Peyer's patch (tissue), 4 donors: ENCODE results near the gene HMGCS1. TPM values are rescaled to one million over a fixed set of nuclear protein-coding genes. Genes with fewer than 3 reads are reported as not detected.

Source experiments
- DNase-seq, 3 donors: peaks; one replicate each; pipeline ENCODE4 v3.0.0-alpha.2; 2017 to 2019
- H3K27ac ChIP-seq, 4 donors: fragments of 200-600 bp; sonication (generic); one replicate each; pipeline ENCODE4 v1.5.1; 2016 to 2019
- H3K27me3 ChIP-seq, 2 donors: fragments of 200-600 bp; sonication (generic); one replicate each; pipeline ENCODE4 v1.5.1; 2019
- H3K36me3 ChIP-seq, 3 donors: fragments of 200-600 bp; sonication (generic); one replicate each; pipeline ENCODE4 v1.5.1; 2016 to 2019
- H3K4me1 ChIP-seq, 4 donors: fragments of 200-600 bp; sonication (generic); one replicate each; pipeline ENCODE4 v1.5.1; 2016 to 2019
- H3K4me3 ChIP-seq, 4 donors: fragments of 200-600 bp; sonication (generic); 1 replicate in 3 of 4; 2 replicates in 1 of 4; pipeline ENCODE4 v1.5.1; 2016 to 2019; ENCODE audit warnings: mild to moderate bottlenecking in 1 of 4
- H3K9me3 ChIP-seq, 4 donors: fragments of 200-600 bp; sonication (generic); one replicate each; pipeline ENCODE4 v1.5.1; 2016 to 2019; ENCODE audit warnings: mild to moderate bottlenecking in 1 of 4
- CTCF ChIP-seq, 6 experiments: fragments of 450-650 bp in 4 of 6; fragments of 200-600 bp in 2 of 6; sonication (generic) in 1 of 6; IDR thresholded peaks; one replicate each; pipeline ENCODE4 v1.5.1; 2017 to 2019; ENCODE audit warnings: antibody characterized with exemption in 6 of 6, mild to moderate bottlenecking in 3 of 6, moderate library complexity in 1 of 6
- POLR2A ChIP-seq, 2 donors: fragments of 450-650 bp; IDR thresholded peaks; one replicate each; pipeline ENCODE4 v1.5.1; 2017; ENCODE audit warnings: antibody characterized with exemption in 2 of 2, mild to moderate bottlenecking in 2 of 2, moderate library complexity in 2 of 2
- total RNA-seq, 4 donors: library from RNA; depleted of rRNA; stranded (reverse); fragments of >200 nt; gene quantifications; one replicate each; pipeline ENCODE4 v1.1.0, GENCODE V29; 2016

Gene HMGCS1
- total RNA-seq, 4 donors from 2014 or later = 26.4 to 107 (median 66.4) TPM

- no peak overlapping the region for H3K4me3 ChIP-seq
- no peaks in the 10 kb centered on the region for H3K27me3 ChIP-seq
- TF ChIP-seq POLR2A (IDR thresholded peaks at IDR 0.05) (no peak), CTCF (IDR thresholded peaks at IDR 0.05) (no peak)
- no peaks in the 10 kb centered on the region for H3K9me3 ChIP-seq
- DNase-seq = no peak
- no peaks in the 10 kb centered on the region for H3K4me1 ChIP-seq
- H3K27ac ChIP-seq = no peak overlapping the region
- no peaks in the 10 kb centered on the region for H3K36me3 ChIP-seq
These were observed 57.5 kb downstream of the HMGCS1 start for GRCh38 chr5:43255704-43256103.

- no peak for TF ChIP-seq CTCF (IDR thresholded peaks at IDR 0.05)
- no peak for TF ChIP-seq POLR2A (IDR thresholded peaks at IDR 0.05)
- DNase-seq = no peak
- Histone ChIP-seq H3K27me3 (no peaks in the 10 kb centered on the region), H3K4me1 (no peaks in the 10 kb centered on the region), H3K4me3 (no peak overlapping the region), H3K27ac (no peak overlapping the region), H3K36me3 (no peaks in the 10 kb centered on the region), H3K9me3 (no peaks in the 10 kb centered on the region)
These were observed 61.5 kb downstream of the HMGCS1 start for GRCh38 chr5:43251754-43252153.

- no peak for DNase-seq
- H3K36me3 ChIP-seq = no peaks in the 10 kb centered on the region
- H3K4me3 ChIP-seq = no peak overlapping the region
- no peak for TF ChIP-seq CTCF (IDR thresholded peaks at IDR 0.05)
- no peak for TF ChIP-seq POLR2A (IDR thresholded peaks at IDR 0.05)
- no peaks in the 10 kb centered on the region for H3K27me3 ChIP-seq
- no peaks in the 10 kb centered on the region for H3K9me3 ChIP-seq
- H3K27ac ChIP-seq = no peak overlapping the region
- no peaks in the 10 kb centered on the region for H3K4me1 ChIP-seq
These were observed 67.4 kb downstream of the HMGCS1 start for GRCh38 chr5:43245724-43246385.

GRCh38 chr5:43244823-43245565 is 68.2 kb downstream of the HMGCS1 start:
- no peaks in the 10 kb centered on the region for H3K36me3 ChIP-seq
- no peaks in the 10 kb centered on the region for H3K27me3 ChIP-seq
- no peaks in the 10 kb centered on the region for H3K4me1 ChIP-seq
- no peak overlapping the region for H3K4me3 ChIP-seq
- no peaks in the 10 kb centered on the region for H3K9me3 ChIP-seq
- no peak for TF ChIP-seq POLR2A (IDR thresholded peaks at IDR 0.05)
- no peak for TF ChIP-seq CTCF (IDR thresholded peaks at IDR 0.05)
- DNase-seq = no peak
- no peak overlapping the region for H3K27ac ChIP-seq

- no peak for TF ChIP-seq POLR2A (IDR thresholded peaks at IDR 0.05)
These were observed 69.9 kb downstream of the HMGCS1 start for GRCh38 chr5:43243270-43243669.

GRCh38 chr5:43242196-43242595 is 71.0 kb downstream of the HMGCS1 start:
- Histone ChIP-seq H3K9me3 (no peaks in the 10 kb centered on the region), H3K4me3 (no peak overlapping the region), H3K36me3 (no peaks in the 10 kb centered on the region), H3K27me3 (no peaks in the 10 kb centered on the region), H3K27ac (no peak overlapping the region), H3K4me1 (no peaks in the 10 kb centered on the region)
- TF ChIP-seq CTCF (IDR thresholded peaks at IDR 0.05) (no peak), POLR2A (IDR thresholded peaks at IDR 0.05) (no peak)
- DNase-seq = no peak

More at GRCh38 chr5:43243270-43243669, 69.9 kb downstream of the HMGCS1 start:
- H3K4me3 ChIP-seq = no peak overlapping the region
- H3K4me1 ChIP-seq = no peaks in the 10 kb centered on the region
- H3K36me3 ChIP-seq = no peaks in the 10 kb centered on the region
- H3K27ac ChIP-seq = no peak overlapping the region
- no peaks in the 10 kb centered on the region for H3K9me3 ChIP-seq
- DNase-seq = no peak
- H3K27me3 ChIP-seq = no peaks in the 10 kb centered on the region
